Tibial artery (tissue), 4 donors: ENCODE results near the gene GAB1.

Source experiments
- DNase-seq, 2 donors: peaks; one replicate each; pipeline ENCODE4 v3.0.0-alpha.2; 2019
- H3K27ac ChIP-seq, 2 donors: fragments of 200-600 bp; sonication (generic) in 1 of 2; 1 replicate in 1 of 2; 2 replicates in 1 of 2; pipeline ENCODE4 v1.5.1; 2018 to 2019; ENCODE audit warnings: mild to moderate bottlenecking in 1 of 2
- H3K27me3 ChIP-seq, 2 donors: fragments of 200-600 bp; sonication (generic) in 1 of 2; one replicate each; pipeline versions ENCODE4 v1.5.1 to v1.6.0; 2016 to 2019
- H3K36me3 ChIP-seq, 3 donors: fragments of 200-600 bp; sonication (generic) in 2 of 3; one replicate each; pipeline ENCODE4 v1.5.1; 2016 to 2019; ENCODE audit warnings: mild to moderate bottlenecking in 2 of 3
- H3K4me1 ChIP-seq, 4 donors: fragments of 200-600 bp; sonication (generic) in 2 of 4; 1 replicate in 3 of 4; 2 replicates in 1 of 4; pipeline ENCODE4 v1.5.1; 2016 to 2019
- H3K4me3 ChIP-seq, 2 donors: fragments of 200-600 bp; sonication (generic) in 1 of 2; 1 replicate in 1 of 2; 2 replicates in 1 of 2; pipeline ENCODE4 v1.5.1; 2018 to 2019; ENCODE audit warnings: mild to moderate bottlenecking in 2 of 2
- H3K9me3 ChIP-seq, 3 donors: fragments of 200-600 bp; sonication (generic) in 1 of 3; one replicate each; pipeline ENCODE4 v1.5.1; 2016 to 2019
- CTCF ChIP-seq, 2 experiments: fragments of 200-600 bp in 1 of 2; fragments of 450-650 bp in 1 of 2; IDR thresholded peaks; one replicate each; pipeline ENCODE4 v1.5.1; 2017 to 2019; ENCODE audit warnings: antibody characterized with exemption in 2 of 2, mild to moderate bottlenecking in 1 of 2, moderate library complexity in 1 of 2
- intact Hi-C: fragments of 100-400 bp; cut with DNase I; formaldehyde crosslinking; loops from one replicate; pipeline ENCODE4 v1.15.0; 2023; ENCODE audit warnings: low total_unique reads

Gene GAB1

DNA sequence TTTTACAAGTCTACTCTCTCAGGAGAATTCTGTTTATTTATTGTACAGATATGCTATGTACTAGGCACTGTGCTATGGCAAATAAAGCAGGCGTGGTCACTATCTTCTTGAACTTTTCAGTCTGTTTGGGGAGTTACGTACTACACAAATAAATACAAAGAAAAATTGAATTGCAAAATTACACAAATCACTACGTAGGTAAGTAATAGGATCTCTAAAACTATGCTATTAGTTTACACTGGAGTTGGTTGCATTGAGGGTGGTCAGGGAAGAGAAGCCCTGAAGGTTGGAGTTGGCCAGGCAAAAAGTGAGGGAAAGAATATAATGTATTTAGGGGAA, 75.7 kb downstream of the GAB1 start:
- Histone ChIP-seq H3K27ac (peak overlapping the region; percentile 28 to 54), H3K4me3 (no peak overlapping the region), H3K27me3 (no peaks in the 10 kb centered on the region), H3K36me3 (peaks cover 9 to 18% (median 17%) of the 10 kb centered on the region in 3 donors), H3K4me1 (peaks cover 0 to 55% (median 26%) of the 10 kb centered on the region in 4 donors), H3K9me3 (no peaks in the 10 kb centered on the region)
- no peak for TF ChIP-seq CTCF (IDR thresholded peaks at IDR 0.05)
- intact Hi-C loops: no loop called here
- no peak for DNase-seq

DNA sequence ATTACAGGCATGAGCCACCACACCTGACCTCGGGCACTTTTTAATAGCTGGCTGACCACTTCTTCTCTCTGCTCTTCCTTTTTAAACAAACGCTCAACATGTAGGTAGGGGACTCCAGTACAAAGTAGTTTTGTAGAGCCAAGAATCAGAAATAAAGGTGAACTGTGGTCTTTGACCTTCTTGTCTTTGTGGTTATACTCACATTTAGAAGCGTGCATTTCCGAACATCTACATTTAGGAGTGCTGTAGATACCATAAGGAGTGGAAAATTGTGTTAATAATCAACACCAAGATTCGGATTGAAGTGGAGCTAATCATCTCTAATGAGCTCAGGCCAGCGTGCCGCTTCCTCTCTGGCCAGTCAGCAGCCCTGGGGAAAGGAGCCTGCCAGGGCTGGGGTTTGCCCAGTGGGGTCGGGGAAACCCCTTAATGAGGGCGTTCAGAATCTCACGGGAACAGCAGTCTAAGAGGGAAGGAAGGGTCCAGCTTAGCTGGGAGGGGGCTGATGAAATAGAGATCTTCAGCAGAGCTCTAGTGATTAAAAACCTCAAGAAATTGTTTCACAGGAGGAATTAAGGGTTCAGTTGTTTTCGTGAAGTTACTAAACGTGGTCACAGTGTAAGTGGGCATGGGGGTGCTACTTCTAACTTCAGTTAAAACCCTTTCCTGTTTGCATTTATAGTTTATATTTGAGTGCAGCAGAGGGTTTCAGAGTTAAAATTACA, 81.2 kb downstream of the GAB1 start:
- peaks cover 0 to 39% (median 4%) of the 10 kb centered on the region in 4 donors for H3K4me1 ChIP-seq
- intact Hi-C loops: no loop called here
- no peak for DNase-seq

DNA sequence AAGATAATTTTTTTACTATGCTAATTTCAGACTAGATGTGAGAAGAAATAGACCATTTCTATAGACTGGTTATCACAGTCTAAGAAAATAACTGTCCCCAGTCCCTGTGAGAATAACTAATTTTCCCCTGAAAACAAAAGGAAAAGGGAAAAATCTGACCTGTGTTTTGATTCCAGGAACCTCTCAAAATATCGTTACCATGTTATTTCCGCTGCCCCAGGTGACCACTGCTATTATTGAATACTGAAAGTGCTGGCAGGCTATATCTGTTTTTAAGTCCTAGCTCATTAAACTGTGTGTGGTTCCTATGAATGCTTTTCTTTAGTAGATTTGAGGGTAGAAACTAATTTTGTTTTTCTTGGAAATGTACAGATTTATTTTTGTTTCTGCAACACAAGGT, 83.6 kb downstream of the GAB1 start:
- intact Hi-C loops: no loop called here
- TF ChIP-seq CTCF (IDR thresholded peaks at IDR 0.05): no peak
- Histone ChIP-seq H3K9me3 (no peaks in the 10 kb centered on the region), H3K4me1 (peaks cover 0 to 49% (median 7%) of the 10 kb centered on the region in 4 donors), H3K27me3 (no peaks in the 10 kb centered on the region), H3K27ac (no peak overlapping the region), H3K4me3 (no peak overlapping the region), H3K36me3 (peaks cover 24 to 32% (median 30%) of the 10 kb centered on the region in 3 donors)
- no peak for DNase-seq

More for the DNA sequence above, 81.2 kb downstream of the GAB1 start:
- Histone ChIP-seq H3K27me3 (no peaks in the 10 kb centered on the region), H3K36me3 (peaks cover 19 to 29% (median 26%) of the 10 kb centered on the region in 3 donors), H3K4me3 (no peak overlapping the region), H3K27ac (no peak overlapping the region), H3K9me3 (no peaks in the 10 kb centered on the region)
- no peak for TF ChIP-seq CTCF (IDR thresholded peaks at IDR 0.05)

DNA sequence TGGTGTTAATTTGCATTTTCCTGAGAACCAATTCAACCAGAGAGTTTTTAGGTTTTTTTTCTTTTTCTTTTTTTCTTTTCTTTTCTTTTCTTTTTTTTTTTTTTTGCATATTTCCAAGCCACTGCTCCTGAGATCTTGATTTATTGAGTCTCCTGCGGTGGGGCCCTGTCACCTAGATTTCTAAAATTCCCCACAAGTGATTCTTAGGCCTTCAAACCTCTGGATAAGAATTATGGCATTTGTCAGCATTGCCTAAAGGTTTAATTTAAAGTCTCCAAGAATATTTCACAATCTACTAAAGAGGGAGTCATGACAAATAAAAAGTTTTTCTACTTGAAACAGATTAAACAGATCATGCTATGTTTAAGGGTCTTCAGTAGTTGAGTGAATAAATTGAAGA, 84.9 kb downstream of the GAB1 start:
- Histone ChIP-seq H3K4me1 (peaks cover 0 to 49% (median 9%) of the 10 kb centered on the region in 4 donors), H3K9me3 (no peaks in the 10 kb centered on the region), H3K36me3 (peaks cover 23 to 29% (median 26%) of the 10 kb centered on the region in 3 donors), H3K27ac (no peak overlapping the region), H3K4me3 (no peak overlapping the region), H3K27me3 (no peaks in the 10 kb centered on the region)
- DNase-seq: no peak
- no peak for TF ChIP-seq CTCF (IDR thresholded peaks at IDR 0.05)
- intact Hi-C loops: no loop called here

- intact Hi-C loops: no loop called here
- Histone ChIP-seq H3K27ac (no peak overlapping the region), H3K27me3 (no peaks in the 10 kb centered on the region), H3K9me3 (no peaks in the 10 kb centered on the region), H3K4me3 (no peak overlapping the region), H3K36me3 (peaks cover 9 to 13% (median 10%) of the 10 kb centered on the region in 3 donors), H3K4me1 (peaks cover 0 to 45% (median 9%) of the 10 kb centered on the region in 4 donors)
- no peak for DNase-seq
- TF ChIP-seq CTCF (IDR thresholded peaks at IDR 0.05): no peak
Observed at GRCh38 chr4:143424276-143424675, 87.6 kb downstream of the GAB1 start.
